GM18499 (cell line): ENCODE results near the gene TCF12.
"Not testable (repeated sequence)": the region's sequence is repeated elsewhere in the genome, so short reads cannot be mapped to it uniquely, and the experiment has no call there.

Experiments used
- ATAC-seq: cut with Tn5 transposase; IDR thresholded peaks from one replicate; pipeline ENCODE4 v1.9.1; 2021; ENCODE audit warnings: moderate number of reproducible peaks; ENCODE audit not compliant: insufficient read depth, unreplicated experiment

TCF12 gene

DNA sequence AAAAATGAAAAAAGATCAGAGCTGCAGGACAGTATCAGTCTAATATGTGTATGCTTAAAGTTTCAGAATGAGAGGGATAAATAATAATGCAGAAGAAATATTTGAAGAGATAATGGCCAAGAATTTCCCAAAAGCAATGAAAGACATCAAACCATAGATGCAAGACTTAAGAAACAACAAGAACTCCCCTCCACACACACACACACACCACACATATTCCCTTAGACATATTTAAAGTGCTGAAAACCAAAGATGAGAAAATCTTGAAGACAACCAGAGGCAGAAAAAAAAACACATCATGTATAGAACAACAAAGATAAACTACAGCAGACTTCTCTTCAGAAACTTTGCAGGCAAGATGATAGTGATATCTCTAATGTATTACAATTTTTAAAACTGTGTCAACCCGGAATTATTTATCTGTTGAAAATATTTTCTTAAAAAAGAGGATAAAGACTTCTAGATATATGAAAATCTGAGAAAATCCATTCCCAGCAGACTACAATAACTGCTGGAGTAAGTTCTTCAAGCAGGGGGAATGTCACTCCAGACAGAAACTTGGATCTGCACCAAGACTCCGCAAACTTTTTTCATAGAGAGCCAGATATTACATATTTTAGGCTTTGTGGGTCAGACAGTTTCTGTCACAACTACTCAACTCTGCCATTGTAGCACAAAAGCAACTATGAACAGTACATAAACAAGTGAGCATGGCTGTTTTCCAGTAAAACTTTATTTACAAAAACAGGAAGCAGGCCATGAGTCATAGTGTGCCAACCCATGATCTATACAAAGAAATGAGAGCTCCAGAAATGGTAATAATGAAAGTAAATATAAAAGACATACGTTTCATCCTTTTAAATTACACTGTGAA lies 234.5 kb downstream of the TCF12 start:
- no peak for ATAC-seq

DNA sequence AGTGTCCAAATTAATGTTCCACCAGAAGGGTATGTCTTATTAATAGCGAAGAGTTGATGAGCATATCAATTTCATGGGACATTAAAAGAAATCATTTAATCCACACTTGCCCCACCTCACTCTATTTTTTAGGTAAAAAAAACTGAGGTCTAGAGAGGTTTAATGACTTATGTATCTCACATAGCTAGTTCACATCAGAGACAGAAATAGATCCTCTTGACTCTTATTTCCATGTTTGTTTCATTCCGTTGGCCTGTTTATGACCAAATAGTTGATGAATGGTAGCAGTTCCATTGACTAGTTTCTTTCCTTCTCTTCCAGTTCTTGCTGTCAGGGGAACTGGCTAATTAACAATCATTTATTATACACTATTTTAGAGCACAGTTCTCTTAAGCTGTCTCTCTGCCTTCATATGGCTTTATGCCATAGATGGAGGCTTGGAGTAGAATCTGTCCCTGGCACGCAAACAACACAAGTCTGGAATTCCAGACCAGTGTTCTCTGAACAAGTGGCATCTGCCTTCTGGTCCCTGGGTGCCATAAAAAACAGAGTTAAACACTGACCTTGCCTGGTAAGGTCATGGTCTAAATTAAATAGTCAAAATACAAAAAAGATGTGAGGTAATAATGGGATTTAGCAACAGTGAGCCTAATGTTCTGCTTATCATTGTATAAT lies 237.9 kb downstream of the TCF12 start:
- ATAC-seq: no peak

DNA sequence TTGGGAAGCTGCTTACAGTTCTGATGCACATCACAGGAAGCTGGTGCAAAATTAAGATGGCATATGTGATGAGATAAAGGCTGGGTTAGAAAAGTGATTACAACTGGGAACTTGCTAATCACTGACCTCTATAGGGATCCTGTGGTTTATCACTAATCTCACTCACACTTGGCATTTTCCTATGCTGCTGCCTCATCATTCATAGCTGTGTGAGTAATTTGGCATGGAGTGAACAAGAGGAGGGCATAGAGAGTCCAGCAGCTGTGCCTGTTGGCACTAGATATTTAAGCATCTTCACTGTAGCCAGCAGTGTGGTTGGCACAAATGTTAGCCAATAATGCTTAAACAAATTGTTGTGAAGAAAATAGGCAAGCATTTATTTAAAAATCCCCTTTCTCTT lies 240.1 kb downstream of the TCF12 start:
- no peak for ATAC-seq

DNA sequence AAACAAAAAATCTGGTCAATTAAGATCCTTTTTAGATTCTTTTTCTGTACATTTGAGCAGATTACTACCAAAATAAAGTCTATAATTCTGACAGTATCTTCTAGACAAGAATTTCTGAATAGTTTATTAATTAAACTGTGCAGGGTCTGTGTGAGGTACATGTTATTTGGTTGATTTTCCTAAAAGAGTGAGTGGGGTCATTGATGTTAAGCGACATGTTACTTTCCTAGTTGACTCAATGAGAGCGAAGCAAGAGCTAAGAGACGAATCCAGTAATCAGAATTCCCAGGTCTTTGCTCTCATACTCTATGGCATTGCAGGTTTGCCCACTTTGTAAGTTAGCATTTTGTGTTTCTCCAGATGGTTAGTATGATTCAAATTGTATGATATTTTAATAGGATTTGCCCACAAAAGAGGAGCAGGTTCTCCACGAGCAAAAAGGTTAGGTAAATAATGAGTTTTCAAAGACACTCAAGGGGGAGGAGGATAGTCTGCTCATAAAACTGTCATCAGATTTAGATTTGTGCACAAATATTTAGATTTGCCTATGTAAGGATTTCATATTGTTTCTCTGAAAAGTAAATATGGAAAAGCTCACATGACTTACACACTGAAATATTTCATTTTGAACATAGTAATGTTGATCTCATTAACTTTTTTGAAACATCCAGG lies 240.7 kb downstream of the TCF12 start:
- no peak for ATAC-seq

DNA sequence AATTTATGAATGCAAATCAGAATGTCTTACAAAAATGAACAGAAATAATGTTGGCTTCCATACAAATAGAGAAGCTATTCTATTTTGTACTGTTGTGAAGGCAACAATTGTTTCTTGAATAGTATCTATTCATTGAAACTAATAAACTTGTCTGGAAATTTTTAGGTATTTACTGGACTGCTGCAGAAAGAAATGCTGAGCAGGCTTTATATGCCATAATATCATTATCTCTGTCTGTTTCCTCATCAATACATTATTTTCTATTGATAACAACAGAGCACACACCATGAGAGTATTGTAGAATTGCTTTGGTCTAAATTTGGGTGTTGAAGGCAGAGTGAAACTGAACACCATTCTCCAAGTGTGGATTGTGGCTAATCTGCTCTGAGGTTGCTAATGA lies 241.3 kb downstream of the TCF12 start:
- no peak for ATAC-seq

DNA sequence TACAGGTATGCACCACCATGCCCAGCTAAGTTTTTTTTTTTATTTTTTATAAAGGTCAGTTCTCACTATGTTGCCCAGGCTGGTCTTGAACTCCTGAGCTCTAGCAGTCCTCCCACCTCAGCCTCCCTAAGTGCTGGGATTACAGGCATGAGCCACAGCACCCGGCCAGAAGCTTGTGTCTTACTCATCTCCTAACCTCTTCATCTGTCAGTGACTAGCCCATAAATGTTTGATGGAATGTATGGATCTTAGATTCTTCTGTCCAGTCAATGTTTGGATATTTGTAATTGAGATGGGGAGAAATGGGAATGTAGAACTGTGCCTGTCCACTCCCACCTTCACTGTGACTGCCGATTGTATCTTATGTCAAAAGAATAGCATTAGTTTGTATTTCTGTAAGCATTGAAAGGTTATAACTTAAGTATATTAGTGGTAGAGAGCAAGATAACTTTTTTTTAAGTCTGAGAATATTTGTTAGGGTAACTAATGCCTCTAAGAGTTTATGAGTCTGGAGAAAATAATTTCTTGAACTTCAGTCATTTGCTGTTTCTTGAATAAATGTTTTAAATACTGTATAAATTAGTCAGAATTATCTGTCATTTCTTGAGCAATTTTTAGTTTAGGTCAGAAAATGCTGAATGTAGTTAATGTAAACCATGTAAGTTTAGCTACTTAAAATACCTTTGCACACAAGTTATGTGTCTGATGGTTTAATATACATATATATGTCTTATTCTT lies 242.5 kb downstream of the TCF12 start:
- no peak for ATAC-seq

DNA sequence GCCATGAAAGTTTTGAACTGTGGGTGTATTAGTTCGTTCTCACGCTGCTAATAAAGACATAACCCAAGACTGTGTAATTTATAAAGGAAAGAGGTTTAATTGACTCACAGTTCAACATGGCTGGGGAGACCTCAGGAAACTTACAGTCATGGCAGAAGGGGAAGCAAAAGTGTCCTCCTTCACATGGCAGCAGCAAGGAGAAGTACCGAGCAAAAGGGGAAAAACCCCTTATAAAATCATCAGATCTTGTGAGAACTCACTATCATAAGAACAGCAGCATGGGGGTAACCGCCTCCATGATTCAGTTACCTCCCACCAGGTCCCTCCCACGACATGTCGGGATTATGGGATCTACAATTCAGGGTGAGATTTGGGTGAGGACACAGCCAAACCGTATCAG lies 245.8 kb downstream of the TCF12 start:
- ATAC-seq: not testable (repeated sequence)

DNA sequence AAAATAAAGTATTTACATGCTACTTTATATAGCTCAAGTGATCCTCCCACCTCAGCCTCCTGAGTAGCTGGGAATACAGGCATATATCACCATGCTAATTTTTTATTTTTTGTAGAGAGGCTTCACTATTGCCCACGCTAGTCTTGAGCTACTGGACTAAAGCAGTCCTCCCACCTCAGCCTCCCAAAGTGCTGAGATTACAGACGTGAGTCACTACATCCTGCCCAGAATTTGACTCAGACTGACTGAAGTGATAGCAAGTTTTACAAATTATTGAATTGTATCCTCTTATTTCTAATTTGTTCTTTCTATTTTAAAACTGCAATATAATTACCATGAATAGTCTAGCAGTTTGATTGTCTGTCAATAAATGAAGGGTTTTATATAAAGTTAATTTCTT lies 247.5 kb downstream of the TCF12 start:
- ATAC-seq: no peak

DNA sequence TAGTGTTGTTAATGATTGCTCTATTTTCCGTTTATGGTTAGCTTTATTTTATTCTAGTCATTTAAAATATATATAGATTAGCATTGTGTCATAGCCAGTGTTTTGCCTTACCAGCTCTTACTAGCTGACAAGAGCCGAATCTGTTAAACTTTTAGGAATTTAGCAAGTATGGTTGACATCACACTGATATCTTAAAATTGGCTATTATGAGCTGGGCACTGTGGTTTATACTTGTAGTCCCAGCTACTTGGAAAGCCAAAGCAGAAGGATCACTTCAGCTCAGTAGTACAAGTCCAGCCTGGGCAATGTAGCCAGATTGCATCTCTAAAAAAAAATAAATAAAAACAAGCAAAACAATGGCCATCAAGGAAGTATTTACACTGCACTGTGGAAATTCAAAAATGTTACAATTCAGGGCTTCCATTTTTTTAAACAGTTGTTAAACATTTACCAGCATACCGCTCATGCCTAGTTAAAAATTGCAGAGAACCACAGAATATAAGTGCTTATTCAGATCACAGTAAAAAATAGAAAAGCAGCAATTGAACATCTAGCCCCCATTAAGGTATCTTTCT lies 249.5 kb downstream of the TCF12 start:
- no peak for ATAC-seq

DNA sequence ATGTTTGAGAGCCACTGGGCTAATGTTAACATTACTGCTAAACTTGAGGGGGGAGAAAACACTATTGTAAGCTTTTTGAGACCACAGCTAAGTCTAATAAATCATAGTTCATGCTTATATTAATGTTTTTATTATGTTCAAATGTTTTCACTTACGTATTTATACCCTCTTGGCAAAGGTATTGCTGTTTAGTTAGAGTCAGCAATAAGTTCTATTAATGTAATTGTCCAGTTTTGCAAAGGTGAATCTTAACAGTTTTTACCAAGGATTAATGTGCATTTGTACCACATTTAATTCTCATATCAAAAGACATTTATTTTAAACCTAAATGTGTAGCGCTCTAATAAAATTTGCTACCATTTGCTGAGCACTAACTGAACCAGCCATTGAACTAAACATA lies 251.2 kb downstream of the TCF12 start:
- no peak for ATAC-seq

DNA sequence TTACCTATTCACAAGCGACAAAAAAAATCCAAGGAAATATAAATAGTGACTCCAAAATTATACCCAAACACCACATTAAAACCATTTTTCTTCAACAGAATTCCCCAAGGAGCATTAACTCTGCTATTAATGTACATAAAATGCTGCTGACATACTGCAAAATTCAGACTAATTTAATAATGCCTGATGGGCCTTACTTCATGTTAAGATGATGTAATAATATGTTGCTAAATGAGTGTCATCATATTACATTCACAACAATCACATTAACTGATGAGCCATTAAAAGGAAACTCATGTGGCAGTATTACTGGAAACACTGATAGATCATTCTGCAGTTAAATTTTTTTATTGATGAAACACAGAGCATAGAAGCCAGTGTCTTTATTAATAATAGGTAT lies 253.0 kb downstream of the TCF12 start:
- ATAC-seq: no peak

DNA sequence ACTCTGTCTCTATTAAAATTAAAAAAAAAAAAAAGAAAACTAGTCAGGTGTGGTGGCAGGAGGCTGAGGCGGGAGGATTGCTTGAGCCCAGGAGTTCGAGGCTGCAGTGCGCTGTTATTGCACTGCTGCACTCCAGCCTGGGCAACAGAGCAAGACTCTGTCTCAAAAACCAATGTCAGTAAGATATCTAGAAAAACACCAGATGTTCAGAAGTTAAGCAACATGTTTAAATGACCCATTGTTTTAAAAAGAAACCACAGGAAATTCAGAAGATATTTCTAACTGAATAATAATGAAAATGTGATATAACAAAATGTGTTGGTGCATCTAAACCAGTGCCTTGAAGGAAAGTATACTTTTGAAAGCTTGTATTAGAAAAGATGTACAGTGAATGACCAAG lies 254.5 kb downstream of the TCF12 start:
- no peak for ATAC-seq

DNA sequence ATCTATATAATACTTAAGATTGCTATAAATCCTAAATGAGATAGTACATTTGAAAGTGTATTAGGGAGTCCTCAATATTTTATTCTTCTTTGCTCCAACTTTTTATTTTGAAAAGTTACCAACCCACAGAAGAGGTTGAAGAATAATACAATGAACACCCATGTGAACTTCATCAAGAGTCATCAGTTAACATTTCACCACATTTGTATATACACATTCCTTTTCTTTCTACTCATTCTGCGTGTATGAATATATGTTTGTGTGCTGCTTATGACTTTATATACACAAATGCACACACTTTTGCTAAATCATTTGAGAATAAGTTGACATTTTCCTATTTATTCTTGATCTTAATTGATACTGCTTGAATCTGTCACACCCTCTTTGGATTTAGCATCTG lies 264.6 kb downstream of the TCF12 start:
- no peak for ATAC-seq

DNA sequence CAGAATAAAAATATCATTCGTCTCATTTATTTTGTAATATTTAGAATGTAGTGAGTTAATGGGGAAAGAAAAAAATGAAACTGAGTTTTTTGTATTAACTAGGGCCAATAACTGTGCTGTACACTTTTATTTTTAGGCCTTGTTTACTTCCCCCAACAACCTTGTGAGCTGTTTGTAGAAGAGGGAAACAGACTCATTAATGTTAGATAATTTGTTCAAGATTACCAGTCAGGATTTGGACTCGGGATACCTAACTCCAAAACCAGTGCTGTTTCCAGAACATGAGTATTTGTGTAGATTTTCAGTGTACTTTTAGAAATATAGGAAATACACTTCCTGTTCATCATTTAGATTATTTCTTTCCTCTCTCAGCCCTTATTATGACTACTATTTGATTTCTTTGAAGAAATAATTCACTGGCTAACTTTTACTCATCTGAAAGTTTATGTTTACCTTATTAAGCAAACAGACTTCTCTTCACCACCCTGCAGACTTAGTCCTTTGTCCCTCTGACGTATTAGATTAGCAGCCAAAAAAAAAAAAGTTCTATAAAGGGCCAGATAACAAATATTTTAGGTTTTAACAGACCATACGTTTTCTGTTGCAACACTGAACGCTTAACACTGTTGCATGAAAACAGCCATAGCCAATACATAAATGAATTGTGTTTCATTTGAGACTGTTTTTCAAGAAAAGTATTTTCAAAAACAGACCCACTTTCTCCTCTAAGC lies 265.3 kb downstream of the TCF12 start:
- ATAC-seq: no peak

DNA sequence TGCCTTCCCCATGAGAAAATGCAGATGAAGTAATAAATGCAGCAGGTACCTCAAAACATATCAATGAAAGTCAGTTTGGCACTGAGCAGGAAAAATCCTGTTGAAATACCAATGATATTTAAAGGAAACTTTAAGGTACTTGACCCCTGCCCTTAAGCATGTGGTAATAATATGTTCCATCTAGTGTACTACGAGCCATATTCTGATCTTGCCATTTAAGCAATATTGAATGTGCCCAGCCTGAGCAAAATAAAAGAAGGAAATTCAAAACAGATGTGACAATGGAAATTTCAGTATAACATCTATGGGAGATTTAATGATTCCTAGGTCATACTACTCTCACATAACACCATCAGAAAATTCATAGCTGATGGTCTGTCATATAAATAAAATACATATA lies 266.1 kb downstream of the TCF12 start:
- ATAC-seq: no peak

DNA sequence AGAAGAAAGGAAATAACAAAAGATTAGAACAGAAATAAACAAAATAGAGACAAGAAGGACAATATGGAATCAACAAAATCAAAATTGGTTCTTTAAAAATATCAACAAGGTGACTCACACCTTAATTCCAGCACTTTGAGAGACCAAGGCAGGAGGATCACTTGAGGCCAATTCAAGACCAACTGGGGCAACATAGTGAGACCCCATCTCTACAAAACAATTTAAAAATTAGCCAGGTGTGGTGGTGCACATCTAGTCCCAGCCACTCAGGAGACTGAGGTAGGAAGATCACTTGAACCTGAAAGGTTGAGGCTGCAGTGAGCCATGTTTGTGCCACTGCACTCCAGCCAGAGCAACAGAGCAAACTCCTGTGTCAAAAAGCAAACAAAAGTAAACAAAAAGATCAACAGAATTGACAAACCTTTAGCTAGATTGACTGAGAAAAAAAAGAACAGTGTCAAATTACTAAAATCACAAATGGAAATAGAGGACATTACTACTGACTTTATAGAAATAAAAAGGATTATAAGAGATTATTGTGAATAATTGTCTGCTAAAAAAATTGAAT lies 267.1 kb downstream of the TCF12 start:
- ATAC-seq: no peak

DNA sequence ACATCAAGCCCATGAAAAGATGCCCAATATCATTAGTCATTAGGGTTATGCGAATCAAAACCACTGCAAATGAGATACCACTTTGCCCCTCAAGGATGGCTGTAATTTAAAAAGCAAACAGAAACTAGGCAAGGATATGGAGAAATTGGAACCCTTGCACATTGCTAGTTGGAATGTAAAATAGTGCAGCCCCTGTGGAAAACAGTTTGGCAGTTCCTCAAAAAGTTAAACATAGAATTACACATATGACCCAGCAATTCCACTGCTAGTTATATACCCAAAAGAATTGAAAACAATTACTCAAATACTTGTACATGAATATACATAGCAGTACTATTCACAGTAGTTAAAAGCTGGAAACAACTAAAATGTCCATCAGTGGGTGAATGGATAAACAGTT lies 271.0 kb downstream of the TCF12 start:
- no peak for ATAC-seq

DNA sequence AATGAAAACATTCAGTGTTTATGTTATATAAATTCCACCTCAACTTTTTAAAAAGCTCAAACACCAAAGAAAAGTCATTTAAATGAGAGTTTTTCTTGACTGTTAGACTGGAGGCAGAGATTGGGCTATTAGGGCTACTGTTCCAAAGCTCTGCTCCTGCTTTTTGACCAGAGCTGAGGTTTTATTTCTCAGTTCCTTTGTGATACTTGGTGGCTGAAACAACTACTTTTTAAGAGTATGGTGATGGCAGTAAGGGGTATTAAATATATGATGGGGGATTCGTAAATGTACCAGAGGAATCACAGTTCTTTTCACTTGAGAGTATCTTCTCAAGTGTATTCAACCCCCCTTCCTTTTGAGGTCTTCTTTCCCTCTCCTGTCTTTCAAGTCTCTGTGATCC lies 271.8 kb downstream of the TCF12 start:
- no peak for ATAC-seq

DNA sequence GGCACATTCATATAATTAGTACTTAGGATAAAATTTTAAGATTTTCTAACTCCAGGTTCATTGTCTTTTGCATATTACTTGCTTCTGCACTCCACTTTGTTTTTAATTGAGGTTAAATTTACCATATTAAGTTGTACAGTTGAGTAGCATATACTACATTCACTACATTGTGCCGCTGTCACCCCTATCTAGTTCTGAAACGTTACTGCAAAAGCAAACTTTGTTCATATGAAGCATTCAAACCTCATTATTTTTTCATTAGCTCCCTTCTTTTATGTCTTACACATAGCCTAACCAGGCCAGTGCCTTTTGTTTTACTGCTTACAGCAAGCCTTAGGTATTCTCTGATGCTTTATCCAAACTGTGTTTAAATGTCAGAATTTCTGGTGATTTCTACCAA lies 274.7 kb downstream of the TCF12 start:
- no peak for ATAC-seq
